ENCODE data around the gene ECEL1.

Gene ECEL1

DNA sequence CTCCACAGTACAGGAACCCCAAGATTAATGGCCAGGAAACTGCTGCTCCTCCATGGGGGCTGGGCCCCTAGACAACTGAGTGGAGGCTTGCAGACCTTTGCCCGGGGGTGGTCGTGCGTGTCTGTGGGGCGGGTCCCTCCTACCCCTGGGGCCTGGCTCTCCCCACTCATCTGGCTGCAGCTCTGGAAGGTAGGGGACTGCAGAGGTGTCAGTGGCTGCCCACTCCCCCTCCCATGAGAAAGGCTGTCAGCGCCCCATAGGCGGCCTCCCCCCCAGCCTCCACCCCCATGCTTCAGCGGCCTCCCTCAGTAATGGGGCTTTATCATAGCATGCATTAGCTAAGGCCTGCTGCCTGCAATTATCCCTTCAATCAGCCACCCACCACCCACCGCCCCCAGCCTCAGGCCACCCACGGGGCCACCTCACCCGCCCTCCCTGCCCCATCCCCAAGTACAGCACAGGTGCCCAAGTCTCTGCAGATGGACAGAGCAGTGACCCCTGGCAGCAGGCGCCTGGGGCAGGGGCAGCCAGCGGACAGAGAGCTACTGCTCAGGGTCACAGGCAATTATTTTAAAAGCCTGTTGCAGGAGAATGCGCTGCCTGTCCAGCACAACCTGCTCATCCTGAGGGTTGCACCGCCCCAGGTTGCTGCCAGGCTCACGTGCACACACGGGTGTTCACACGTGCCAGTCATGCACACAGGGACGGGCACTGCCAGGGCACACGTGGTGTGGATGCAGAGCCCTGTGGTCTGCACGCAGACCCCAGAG lies 9.1 kb upstream of the ECEL1 start:
- DNase-seq: no peak

- DNase-seq: no peak
Measured at GRCh38 chr2:232495292-232495691, 7.7 kb upstream of the ECEL1 start.

GRCh38 chr2:232494542-232494941 lies 6.9 kb upstream of the ECEL1 start:
- DNase-seq: no peak

DNA sequence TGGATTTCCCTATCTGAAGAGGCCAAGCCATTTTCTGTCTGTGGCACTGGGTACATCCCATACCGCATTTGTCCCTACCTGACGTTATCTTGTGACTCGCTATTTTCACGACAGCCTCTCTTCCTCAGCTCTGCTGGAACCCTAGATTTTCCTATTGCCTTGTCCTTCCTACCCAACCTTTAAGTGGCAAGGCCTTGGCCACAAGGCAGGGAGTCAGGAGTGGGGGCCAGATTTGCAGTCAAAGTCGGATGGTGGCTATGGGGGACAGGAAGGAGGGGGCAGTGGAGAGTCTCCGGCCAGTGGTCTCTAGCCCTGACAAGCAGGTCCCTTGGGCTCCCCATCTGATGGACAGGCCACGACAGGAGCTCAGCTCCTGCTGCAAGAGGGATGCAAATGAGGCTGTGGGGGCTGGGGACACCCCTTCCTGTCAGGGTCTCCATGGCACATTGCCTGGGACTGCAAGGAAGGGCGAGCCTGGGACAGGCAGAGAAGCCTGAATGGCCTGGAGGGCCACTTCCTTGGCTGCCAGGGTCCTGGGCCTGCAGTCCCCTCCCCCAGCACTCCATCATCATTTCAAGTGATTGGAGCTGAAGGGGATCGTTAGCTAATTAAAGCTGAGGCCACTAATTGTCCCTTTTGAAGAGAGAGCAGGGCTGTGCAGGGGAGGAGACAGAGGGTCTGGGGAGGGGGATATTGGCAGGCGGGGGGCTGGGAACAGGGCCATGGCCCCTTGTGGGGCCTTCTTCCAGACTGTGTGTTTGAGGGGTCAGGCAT lies 6.3 kb upstream of the ECEL1 start:
- DNase-seq: no peak

DNA sequence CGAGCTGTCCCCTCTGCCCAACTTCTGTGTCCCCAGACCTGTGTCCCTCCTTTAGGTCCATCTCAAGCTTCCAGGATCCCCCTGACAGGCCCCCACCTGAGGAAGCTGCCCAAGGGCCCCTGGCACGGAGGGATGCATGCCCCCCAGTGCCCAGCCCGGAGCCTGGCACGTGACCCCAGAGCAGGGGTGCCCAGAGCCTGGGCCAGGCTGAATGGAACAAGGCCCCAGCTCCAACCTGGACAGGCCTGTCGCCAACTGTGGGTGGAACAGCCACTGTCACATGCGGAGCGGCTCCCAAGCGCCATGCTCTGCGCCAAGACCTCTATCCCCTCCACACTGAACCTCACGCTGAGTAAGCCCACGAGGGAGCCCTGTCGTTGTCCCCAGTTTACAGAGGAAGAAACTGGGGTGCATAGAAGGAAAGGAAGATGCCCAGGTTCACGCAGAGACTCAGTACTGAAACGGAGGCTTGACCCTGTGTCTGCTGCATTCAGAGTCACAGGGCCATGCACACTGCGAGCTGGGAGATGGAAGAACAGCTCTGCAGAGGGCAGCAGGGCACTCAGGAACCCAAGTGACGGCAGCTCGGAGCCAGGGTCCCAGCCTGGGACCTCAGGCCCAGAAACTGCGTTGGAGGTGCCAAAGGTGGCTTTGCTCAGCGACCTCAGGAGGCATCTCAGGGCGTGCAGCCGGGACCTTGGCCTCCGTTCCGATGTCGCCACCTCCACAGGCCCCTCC lies 5.5 kb upstream of the ECEL1 start:
- no peak for DNase-seq

DNA sequence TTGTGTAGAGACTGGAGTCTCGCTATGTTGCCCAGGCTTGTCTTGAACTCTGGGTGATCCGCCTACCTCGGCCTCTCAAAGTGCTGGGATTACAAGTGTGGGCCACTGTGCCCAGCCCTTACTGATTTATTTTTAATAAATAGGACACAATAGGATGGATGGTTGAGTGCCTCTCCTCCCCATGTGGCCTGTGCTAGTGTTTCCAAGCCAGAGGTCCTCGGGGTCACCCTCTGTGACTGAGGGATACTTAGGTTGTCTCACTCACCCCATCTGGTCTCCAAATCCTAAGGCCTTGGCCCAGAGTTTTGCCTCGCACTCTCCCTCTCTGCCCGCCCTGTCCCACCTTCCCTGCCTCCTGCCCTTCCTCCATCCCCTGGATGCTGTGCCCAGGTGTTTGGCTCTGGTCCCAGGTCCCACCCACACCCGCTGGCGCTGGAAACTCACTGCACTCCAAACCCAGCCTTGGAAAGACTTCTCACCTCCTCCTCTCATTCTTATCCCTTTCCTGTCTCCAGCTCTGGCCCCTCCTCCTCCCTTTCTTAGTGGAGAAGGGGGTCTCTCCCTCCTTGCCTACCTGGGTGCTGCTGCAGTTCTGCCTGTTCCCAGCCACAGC lies 4.7 kb upstream of the ECEL1 start:
- no peak for DNase-seq

DNA sequence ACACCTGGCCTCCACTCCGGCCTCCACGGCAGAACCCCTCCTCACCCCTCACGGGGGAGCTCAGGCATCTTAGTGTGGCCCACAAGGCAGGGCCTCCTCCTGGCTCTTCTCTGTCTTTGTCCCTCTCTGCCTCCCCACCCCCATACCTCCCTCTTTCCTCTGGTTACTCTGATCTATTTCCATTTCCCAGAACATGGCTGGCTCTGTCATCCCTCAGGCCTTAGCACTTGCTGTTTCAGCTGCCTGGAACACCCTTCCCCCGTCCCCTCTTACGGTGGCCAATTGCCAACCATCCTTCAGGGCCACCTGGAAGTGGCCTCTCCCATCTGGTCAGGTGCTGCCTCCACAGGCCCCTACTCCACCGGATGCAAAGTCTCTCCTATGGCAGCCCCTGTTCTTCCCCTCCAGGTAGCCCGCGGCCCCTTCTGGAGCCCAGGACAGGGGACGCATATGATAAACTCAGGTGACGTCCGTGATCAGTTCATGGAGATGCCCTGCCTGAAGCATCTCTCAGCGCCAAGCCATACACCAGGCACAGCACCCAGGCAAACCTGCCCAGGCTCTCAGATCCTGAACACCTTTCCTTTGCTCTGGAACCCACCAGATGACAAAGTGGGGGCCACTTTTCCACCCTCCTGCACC lies 3.6 kb upstream of the ECEL1 start:
- peak; percentile 69 for DNase-seq

DNA sequence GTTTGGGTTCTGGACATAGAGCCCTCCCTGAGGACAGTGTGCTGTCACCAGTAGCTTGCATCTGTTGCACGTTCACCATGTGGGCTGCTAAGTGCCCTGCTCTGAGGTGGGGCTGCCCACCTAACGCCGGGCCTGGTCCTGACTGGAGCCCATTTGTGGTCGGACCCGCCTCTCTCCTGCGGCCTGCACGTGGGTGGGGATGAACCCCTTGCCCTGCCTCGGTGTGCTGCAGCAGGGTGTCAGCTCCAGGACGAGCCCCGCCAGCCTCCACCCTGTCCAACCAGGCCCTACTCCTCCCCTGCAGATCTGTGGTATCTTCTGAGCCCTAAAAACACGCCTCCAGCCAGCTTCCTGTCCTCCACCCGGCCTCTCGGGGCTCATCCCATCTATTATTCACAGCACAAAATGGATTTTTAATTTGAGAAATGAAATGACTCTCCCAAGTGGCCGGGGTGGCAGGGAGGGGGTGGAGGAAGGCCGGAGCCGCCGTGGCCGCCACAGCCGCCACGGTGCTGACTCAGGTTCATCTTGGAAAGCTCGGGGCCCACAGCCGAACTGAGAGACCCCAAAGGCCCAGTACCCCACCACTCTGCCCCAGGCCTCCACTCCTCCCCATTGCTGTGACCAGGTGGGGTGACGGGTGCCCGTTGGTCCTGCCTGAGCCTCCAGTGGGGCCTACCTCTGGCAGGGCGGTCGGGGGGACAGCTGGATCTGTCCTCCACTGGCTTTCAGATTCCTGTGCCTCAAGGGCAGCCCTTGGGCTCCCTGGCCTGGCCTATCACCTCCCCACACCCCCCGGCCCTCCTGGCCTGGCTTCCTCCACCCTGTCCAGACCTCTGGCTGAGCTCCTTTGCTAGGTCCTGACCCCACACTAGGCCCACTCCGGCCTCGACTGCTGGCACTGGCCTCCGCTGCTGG lies 2.8 kb upstream of the ECEL1 start:
- no peak for DNase-seq

- DNase-seq: no peak
Measured at GRCh38 chr2:232489516-232490220, 2.0 kb upstream of the ECEL1 start.

GRCh38 chr2:232488721-232489300 lies 1.2 kb upstream of the ECEL1 start:
- DNase-seq: no peak

DNA sequence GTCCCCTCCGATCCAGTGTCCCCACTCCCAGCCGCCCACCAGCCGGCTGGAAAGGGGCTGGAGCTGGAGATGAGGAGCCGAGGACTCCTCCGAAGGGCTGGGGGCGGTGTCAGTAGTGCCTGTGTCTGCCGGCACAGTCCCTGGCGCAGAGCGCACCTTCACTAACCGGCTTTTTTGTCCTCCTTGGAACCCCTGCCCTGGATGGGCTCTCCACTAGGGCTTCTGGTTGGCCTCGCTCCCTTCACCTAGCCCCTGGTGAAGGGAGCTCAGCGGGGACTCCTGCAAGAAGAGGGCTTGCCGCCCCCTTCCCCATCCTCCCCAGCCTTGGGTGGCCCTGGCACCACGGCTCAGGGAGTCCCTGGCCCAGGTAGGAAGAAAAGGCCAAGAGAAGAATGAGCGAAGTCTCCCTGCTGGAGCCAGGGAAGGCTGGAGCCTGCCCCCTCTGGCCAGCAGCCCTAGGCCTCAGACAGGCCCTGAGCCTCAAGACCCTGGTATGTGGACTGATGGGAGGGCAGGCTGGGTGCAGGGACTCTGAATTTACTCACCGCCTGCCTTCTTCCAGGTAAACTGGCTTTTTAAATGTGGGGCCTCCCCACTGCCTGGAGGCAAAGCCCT lies 570 bp upstream of the ECEL1 start:
- DNase-seq: no peak

DNA sequence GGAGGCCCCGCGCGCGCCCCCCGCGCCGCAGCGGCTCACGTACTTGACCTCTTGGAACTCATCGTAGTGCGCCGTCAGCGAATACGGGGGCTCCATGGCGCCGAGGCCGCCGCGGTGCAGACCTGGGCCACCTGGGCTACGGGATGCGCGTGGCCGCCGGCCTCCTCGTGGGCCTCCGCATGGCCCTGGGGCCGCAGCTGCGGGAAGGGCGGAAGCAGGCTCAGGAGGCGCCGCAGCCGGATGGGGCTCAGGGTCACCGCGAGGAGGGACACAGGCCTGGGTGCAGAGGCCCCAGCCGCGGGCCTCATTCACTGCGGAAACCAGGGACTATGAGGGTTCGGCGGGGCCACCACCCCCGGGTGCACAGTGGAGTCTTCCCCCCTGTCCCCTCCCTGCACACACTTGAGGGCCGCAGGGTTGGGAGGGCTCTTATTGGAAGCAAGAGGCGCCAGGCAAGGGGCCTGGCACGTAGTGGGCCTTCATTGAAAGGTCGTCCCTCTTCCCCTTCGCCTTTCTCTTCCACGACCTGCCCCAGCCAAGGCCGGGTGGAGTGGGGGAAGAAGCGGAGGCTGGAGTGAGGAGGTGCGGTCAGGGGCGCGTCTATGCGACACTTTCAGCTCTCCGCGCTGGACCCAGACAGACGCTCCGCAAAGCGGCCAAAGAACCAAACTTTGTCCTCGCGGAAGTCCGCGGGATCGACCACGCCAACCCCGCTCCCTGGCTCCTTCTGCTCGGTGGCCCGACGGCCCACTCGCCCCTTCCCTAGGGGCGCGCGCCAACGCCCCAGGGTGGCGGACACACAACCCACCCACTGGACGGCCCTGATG lies 863 bp downstream of the ECEL1 start:
- no peak for DNase-seq

DNA sequence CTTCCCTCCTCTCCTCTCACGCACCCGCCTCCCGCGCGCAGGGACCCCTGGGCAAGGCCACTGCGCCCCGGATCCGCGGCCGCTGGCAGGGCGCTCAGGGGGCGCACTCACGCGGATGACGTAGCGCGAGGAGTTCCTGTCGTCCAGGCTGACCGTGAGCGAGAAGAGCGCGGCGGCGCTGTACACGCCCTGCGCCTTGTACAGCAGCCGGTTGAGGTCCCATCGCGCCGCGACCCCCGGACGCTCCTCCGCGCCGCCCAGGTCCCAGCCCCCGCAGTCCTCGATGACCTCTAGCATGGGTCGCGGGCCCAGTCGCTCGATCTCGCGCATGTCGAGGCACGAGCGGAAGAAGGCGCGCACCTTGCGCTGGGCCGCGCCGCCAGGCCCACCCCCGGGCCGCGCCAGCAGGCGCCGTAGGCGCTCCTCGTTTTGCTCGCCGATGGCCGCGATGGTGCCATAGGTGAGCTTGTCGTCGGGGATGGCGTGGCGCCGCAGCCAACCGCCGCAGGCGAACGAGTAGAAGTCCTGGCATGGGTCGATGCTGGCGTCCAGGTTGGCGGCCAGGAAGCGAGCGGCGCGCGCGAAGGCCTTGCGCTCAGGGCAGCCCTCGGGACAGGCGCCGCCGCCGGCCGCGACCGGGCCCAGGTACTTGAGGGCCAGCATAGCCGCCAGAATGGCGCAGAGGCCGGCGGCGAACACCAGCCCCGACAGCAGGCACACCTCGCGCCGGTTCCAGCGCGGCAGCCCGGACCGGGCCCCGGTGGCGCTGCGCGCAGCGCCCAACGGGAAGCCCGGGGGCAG lies 1.7 kb downstream of the ECEL1 start:
- no peak for DNase-seq

- DNase-seq: no peak
Measured at GRCh38 chr2:232485348-232485756, 2.3 kb downstream of the ECEL1 start.

- no peak for DNase-seq
Measured at GRCh38 chr2:232484628-232485347, 2.8 kb downstream of the ECEL1 start.

DNA sequence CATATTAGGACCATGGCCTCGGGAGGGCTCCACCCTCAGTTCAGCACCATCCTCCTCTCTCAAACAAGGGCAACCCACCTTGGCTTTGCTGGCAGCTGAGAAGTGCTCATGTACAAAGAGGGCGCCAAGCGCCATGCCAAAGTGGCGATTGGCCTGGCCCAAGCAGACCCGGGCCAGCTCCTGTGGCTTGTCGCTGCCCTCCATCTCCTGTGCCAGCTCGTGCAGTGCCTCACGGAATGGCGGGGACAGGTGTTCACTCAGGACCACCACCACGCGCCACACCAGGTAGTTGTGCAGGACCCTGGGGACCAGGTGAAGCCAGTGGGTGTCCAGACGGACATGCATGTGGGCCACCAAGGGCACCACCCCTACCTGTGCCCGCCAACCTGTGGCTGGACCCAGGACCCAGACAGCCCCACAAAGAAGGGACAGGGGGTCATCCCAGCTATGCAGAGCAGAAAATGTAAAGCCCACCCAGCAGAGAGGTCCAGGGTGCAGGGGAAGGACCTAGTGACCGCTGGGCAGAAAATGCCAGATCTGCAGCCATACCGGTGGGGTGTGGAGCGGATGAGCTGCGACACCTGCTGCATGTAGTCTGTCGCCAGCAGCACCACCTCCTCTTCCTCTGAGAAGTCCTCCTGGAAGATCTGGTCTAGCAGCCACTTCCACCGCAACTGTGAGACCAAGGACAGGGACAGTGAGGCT lies 3.6 kb downstream of the ECEL1 start:
- DNase-seq: no peak

Measured in SHP77 treated with DMSO at 0.1 percent for 48 hours (cell line).